T-helper 22 cell (primary cell): ENCODE measurements around the gene PHGDH.
"Not testable (repeated sequence)": the region's sequence is repeated elsewhere in the genome, so short reads cannot be mapped to it uniquely, and the experiment has no call there.

Experiments used
- DNase-seq: peaks from one replicate; pipeline ENCODE4 v3.0.0-alpha.2; 2020; ENCODE audit warnings: low read depth

PHGDH gene

DNA sequence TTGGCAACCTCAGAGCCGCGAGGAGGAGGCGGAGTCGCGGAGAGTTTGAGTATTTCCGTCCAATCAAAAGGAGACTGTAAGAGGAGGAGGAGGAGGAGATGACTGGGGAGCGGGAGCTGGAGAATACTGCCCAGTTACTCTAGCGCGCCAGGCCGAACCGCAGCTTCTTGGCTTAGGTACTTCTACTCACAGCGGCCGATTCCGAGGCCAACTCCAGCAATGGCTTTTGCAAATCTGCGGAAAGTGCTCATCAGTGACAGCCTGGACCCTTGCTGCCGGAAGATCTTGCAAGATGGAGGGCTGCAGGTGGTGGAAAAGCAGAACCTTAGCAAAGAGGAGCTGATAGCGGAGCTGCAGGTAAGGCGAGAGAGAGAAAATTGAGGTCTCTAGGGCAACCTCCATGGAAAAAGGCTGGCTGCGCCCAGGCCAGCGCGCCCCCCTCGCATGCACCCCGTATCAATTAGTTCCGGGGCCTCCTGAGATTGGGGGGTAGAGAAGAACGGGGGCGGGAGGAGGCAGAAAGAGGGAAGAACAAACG is at the start of gene PHGDH:
PHGDH (plus strand) TSS at position 131 of the 538 bp plus-strand sequence; CDS start at position 220, 89 bp downstream.
- DNase-seq, result no peak

DNA sequence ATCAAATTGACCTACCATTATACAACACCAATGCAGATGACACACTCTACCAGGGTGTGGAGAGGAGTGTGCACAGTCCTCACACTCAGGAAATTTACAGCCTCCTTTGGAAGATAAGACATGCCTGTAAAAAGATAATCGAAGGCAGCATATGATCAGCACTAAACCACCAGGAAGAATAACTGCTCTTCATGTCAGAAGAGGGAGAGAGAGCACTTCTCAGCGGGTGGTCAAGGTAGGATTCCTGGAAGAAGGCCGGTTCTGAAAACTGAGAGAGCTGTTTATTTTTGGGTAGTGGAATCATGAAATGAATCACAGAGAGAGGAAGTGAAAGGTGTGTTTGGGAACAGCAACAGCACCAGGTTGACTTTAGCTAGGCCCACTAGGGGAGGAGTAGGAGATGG is 49.7 kb upstream of the PHGDH start:
- DNase-seq, result no peak

GRCh38 chr1:119664067-119664466 is 47.7 kb upstream of the PHGDH start:
- DNase-seq, result no peak

GRCh38 chr1:119667173-119667572 is 44.6 kb upstream of the PHGDH start:
- no peak for DNase-seq

GRCh38 chr1:119670898-119671297 is 40.8 kb upstream of the PHGDH start:
- DNase-seq, result no peak

DNA sequence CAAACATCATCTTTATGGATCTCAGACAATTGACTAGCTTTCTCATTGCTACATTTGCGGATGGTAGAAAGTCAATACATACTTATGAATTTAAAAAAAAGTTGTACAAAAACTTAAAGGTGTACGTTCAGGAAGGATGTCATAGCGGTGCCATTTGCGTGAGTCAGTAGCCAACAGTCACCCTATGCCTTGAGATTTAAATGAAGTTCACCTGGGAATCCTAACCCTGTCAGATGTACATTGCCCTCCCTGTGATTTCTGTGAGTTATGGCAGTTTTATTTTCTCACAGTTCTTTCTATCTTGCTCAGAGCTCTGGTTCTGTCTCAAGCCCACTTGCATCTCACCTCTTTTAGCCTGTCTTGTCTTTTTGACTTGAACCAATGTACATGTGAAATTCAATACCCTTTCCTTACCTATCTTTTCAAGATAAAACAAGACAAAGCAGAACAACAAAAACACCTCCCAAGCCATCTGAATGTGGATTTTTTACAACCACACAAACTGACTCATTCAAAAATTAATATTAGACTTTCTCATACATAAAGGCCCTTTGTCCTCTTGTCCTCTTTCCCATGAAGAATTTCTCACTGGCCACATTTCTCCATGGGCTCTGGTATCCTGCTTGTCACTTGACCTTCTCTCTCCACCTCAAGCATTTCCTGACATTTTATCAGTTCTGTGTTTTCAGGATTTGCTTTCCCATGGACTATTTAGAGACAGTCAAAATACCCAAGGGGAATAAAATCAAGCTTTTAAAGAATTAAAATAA is 38.4 kb upstream of the PHGDH start:
- no peak for DNase-seq

GRCh38 chr1:119674111-119674526 is 37.6 kb upstream of the PHGDH start:
- DNase-seq, result no peak

GRCh38 chr1:119674835-119675289 is 36.9 kb upstream of the PHGDH start:
- no peak for DNase-seq

GRCh38 chr1:119675349-119676345 is 36.1 kb upstream of the PHGDH start:
- no peak for DNase-seq

DNA sequence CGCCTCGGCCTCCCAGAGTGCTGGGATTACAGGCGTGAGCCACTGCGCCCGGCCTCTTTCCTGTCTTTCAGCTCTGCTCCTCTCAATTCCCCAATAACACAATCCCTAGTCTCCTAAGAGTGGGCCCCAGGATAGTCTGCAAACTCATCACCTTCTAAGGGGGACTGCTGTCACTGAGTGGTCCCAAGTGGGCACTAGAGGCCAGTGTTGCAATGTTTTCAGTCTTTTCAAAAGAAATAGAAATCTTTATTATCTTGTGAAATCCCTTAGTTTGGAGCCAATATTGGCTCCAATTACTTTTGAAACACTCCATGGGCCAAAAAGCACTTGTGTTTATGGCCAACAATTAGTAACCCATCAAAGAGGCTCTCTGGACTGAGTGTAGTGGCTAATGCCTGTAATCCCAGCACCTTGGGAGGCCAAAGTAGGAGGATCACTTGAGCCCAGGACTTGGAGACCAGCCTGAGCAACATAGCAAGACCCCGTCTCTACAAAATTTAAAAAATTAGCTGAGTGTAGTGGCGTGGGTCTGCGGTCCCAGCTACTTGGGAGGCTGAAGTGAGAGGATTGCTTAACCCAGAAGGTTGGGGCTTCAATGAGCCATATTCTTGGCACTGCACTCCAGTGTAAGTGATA is 35.0 kb upstream of the PHGDH start:
- no peak for DNase-seq

DNA sequence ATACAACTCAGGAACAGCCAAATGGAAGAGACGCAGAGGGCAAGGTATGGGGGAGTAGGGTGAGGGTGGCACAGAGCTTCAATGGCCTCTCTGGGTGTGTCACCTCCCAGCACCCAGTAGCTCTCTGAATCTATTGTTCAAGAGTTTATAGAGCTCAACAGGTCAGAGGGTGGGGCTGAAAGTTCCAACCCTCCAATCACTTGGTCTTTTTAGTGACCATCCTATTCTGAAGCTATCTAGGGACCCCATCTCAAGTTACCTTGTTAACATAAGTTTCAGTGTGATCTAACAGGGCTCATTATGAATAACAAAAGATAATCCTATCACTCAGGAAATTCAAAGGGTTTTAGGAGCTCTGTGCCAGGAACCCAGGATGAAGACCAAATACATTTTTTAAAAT is 32.5 kb upstream of the PHGDH start:
- DNase-seq, result no peak

- DNase-seq, result no peak
Observed at GRCh38 chr1:119680193-119680592, 31.5 kb upstream of the PHGDH start.

DNA sequence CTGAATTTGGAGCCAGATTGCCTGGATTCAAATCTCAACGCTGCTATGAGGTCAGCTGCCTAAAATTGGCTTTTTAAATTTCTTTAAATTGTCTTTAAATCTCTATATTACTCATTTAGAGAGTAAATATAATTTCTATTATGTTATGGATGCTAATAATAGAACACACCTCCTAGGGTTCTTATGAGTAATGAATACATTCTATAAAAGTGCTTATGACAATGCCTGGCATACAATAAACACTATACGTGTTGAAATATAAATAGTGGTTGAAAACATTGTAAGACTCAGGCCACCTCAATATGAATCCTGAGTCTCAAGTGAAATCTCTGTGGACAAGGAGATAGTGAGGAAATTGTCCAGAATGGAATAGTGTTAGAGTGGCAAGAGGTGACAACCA is 31.0 kb upstream of the PHGDH start:
- no peak for DNase-seq

- no peak for DNase-seq
Observed at GRCh38 chr1:119681560-119681959, 30.2 kb upstream of the PHGDH start.

- DNase-seq, result no peak
Observed at GRCh38 chr1:119682141-119682540, 29.6 kb upstream of the PHGDH start.

DNA sequence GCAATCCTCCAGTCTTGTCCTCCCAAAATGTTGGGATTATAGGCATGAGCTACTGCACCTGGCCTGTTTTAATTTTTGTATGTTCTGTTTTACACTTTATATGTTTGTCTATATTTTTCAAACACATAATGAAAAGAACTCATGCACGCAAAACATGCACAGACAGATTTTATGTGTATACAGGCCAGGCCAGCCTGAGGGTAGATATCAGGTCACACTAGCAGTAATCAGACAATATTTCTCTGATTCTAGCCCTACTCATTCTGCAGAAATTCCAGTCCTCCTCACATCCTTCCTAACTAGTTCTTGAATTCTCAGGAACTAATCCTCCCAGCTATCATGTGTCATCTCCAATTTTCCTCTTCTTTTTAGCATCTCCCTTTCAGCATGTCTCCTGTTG is 27.8 kb upstream of the PHGDH start:
- DNase-seq, result no peak

DNA sequence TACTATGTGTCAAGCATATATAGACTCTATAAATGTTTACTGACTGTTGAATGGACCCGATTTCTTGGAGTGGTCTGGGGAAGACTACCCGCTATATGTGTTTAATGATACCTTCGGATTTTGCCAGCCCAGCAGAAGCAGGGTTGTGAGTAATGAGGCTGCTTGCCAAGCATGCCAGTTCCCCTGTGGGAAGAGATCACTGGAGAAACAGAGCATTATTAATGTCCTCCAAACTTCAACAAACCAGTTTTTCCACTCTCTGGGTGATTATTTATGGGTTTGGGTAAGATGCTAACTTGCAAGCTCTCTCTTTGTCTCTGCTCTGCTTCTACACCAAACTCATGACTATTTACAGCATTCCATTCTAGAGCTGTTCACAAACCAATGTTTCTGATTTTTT is 25.1 kb upstream of the PHGDH start:
- DNase-seq, result no peak

DNA sequence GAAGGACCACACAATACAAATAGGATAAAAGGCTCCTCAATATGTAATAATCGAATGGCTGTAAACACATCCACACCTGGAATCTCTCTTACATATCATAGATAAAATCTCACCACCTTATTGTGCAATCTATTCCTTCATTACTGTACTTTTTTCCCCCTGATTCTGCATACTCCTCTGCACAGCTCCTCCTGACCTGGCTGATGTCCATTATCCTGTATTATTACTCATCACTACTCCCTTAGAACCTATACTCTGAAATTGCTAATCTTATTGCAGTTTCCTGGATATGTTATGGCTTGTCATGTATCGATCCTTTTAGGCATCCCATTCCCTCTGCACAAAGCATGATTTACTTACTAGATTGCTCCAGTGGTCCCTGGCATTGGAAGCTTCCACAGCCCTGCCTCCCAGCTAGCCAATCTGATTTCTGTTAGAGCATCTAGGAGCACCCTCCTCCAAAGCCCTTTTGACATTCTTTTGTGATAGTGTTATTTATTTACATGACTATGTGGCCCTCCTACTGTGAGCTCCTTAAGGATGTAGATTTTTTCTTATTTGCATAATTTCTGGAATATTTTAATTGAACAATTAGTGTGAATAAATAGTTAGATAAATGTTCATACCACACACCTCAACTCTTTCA is 24.2 kb upstream of the PHGDH start:
- no peak for DNase-seq

GRCh38 chr1:119688810-119689209 is 22.9 kb upstream of the PHGDH start:
- no peak for DNase-seq

DNA sequence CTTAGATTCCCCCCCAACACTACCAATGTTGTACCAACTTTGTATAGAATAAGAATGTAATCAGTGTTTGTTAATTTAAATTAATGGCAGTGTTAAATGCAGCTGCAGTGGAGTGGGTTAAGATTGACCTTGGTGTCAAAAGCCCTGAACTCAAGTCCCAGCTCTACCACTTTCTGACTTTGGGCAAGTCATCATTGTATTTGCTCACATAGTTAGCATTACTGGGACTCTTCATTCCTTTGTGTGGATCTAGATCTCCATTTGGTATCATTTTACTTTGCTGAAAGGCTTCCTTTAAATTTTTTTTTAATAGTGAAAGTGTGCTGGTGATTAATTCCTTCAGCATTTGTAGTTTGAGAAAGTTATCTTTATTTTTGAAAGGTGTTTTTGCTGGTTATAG is 22.2 kb upstream of the PHGDH start:
- no peak for DNase-seq

GRCh38 chr1:119696863-119697262 is 14.9 kb upstream of the PHGDH start:
- not testable (repeated sequence) for DNase-seq

DNA sequence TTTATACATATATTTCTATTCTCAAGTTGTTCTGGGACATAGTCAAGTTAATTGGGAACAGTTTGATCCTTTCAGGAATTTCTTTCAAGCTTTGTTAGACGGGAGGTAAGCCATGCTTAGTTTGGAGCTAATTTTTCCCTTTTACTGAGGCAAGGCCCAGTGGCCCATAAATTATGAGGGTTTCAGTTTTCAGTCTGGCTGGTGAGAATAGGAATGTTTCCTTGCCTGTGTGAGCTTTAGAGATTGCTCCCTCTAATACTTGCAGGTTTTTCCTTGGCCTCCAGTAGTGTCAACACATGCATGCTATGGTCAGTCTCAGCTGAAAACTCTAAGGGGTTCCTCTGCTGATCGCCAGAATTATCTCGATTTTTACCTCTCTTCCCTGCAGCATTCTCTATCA is 14.1 kb upstream of the PHGDH start:
- no peak for DNase-seq
